Astrocyte (in vitro differentiated cells and primary cell): ENCODE data around the gene FASN. TPM values are rescaled to one million over a fixed set of nuclear protein-coding genes. Genes with fewer than 3 reads are reported as not detected.

Experiments used
- DNase-seq: peaks from one replicate; pipeline ENCODE4 v3.0.0-alpha.2; 2010; ENCODE audit warnings: low read depth
- FAIRE-seq: peaks from 2 replicates; lab custom pipeline; 2011; peaks lifted over from hg19 to GRCh38; lab: Jason Lieb, UNC
- H2AFZ ChIP-seq: 2 replicates; pipeline ENCODE4 v1.6.0; 2012; ENCODE audit warnings: low read depth, low read length, inconsistent platforms
- H3K27ac ChIP-seq: 2 replicates; pipeline ENCODE4 v1.5.1; 2011; ENCODE audit warnings: low read depth, low read length, inconsistent platforms
- H3K27me3 ChIP-seq: 2 replicates; pipeline ENCODE4 v1.6.0; 2011; ENCODE audit warnings: low read length, inconsistent platforms; ENCODE audit not compliant: insufficient read depth
- H3K36me3 ChIP-seq: 2 replicates; pipeline ENCODE4 v1.5.1; 2011; ENCODE audit warnings: low read length, inconsistent platforms; ENCODE audit not compliant: insufficient read depth
- H3K4me1 ChIP-seq: 2 replicates; pipeline ENCODE4 v1.5.1; 2011; ENCODE audit warnings: low read length, inconsistent platforms; ENCODE audit not compliant: insufficient read depth
- H3K4me2 ChIP-seq: 2 replicates; pipeline ENCODE4 v1.6.0; 2012; ENCODE audit warnings: low read length, inconsistent platforms
- H3K4me3 ChIP-seq: 2 replicates; pipeline ENCODE4 v1.5.1; 2011; ENCODE audit warnings: low read depth, mild to moderate bottlenecking, low read length, inconsistent platforms; ENCODE audit not compliant: insufficient read depth
- H3K79me2 ChIP-seq: 2 replicates; pipeline ENCODE4 v1.6.0; 2012; ENCODE audit warnings: mild to moderate bottlenecking, low read length, inconsistent platforms; ENCODE audit not compliant: insufficient read depth
- H3K9ac ChIP-seq: 2 replicates; pipeline ENCODE4 v1.6.0; 2012; ENCODE audit warnings: mild to moderate bottlenecking, low read length, inconsistent platforms
- H3K9me3 ChIP-seq: 2 replicates; pipeline ENCODE4 v1.5.1; 2012; ENCODE audit warnings: low read depth, mild to moderate bottlenecking, low read length, inconsistent platforms; ENCODE audit not compliant: insufficient read depth
- H4K20me1 ChIP-seq: 2 replicates; pipeline ENCODE4 v1.6.0; 2012; ENCODE audit warnings: low read length, inconsistent platforms; ENCODE audit not compliant: insufficient read depth
- H3K27ac Mint-ChIP-seq: one replicate; pipeline ENCODE4 v1.8.0; 2021; ENCODE audit warnings: mild to moderate bottlenecking, mixed read lengths; ENCODE audit not compliant: unreplicated experiment
- H3K27me3 Mint-ChIP-seq: one replicate; pipeline ENCODE4 v1.8.0; 2021; ENCODE audit warnings: low read depth, mixed read lengths; ENCODE audit not compliant: unreplicated experiment
- H3K36me3 Mint-ChIP-seq: one replicate; pipeline ENCODE4 v1.8.0; 2021; ENCODE audit warnings: low read depth, mixed read lengths; ENCODE audit not compliant: unreplicated experiment
- H3K4me1 Mint-ChIP-seq: one replicate; pipeline ENCODE4 v1.8.0; 2021; ENCODE audit warnings: low read depth, mixed read lengths; ENCODE audit not compliant: unreplicated experiment
- H3K4me3 Mint-ChIP-seq: one replicate; pipeline ENCODE4 v1.8.0; 2021; ENCODE audit warnings: mild to moderate bottlenecking, moderate library complexity, mixed read lengths; ENCODE audit not compliant: unreplicated experiment
- H3K9me3 Mint-ChIP-seq: one replicate; pipeline ENCODE4 v1.8.0; 2021; ENCODE audit warnings: mild to moderate bottlenecking, mixed read lengths; ENCODE audit not compliant: unreplicated experiment
- CTCF ChIP-seq: IDR thresholded peaks from 2 replicates; pipeline ENCODE4 v1.5.1; 2011; ENCODE audit warnings: low read depth, mild to moderate bottlenecking, inconsistent platforms, low read length, moderate library complexity; ENCODE audit not compliant: insufficient read depth
- EZH2 ChIP-seq: IDR thresholded peaks from 2 replicates; pipeline ENCODE4 v1.6.1; 2012; ENCODE audit warnings: mild to moderate bottlenecking, low read length, inconsistent platforms; ENCODE audit not compliant: insufficient read depth
- total RNA-seq: library from RNA; stranded (reverse); gene quantifications from 2 replicates; pipeline ENCODE4 v1.2.1, GENCODE V29; 2021

FASN gene
- total RNA-seq, 1 donor from 2014 or later: 203 TPM

DNA sequence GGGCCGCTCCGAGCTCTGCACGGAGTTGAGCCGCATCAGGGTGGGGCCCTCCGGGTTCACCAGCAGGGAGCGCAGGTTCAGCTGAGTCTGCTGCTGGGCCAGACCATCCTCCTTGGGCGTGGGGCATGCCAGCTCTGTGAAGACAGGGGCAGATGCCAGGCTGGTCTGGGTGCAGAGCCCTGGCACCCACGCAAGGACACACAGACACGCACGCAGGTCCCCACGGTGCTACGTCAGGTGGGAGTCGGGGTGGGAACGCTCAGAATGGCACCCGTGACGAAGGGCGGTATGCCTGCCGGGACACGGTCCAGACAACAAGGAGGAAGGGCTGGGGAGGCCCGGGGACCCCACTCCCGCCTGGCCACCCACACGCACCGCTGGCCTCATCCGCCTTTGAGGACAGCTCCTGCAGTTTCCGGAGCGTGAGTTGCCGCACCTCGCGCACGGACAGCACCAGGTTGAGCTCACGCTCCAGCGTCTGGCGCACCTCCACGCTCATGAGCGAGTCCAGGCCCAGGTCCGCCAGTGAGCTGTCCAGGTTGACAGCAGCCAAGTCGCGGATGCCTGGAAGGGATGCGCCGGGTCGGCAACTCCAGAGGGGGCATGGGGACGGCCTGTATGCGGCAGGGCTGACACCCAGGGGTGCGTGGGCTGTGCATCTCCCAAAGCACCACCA is 17.1 kb downstream of the FASN start:
- Histone ChIP-seq H3K4me3 (no peak overlapping the region), H3K4me1 (no peaks in the 10 kb centered on the region), H2AFZ (no peak overlapping the region), H3K27me3 (no peaks in the 10 kb centered on the region), H3K27ac (no peak overlapping the region), H3K9me3 (no peaks in the 10 kb centered on the region), H4K20me1 (peaks cover 58% of the 10 kb centered on the region), H3K9ac (no peak overlapping the region), H3K36me3 (no peaks in the 10 kb centered on the region), H3K79me2 (no peaks in the 10 kb centered on the region), H3K4me2 (no peak overlapping the region)
- Mint-ChIP-seq H3K4me3 (no peak overlapping the region), H3K4me1 (no peaks in the 10 kb centered on the region), H3K27me3 (no peaks in the 10 kb centered on the region), H3K27ac (no peak overlapping the region), H3K36me3 (peaks cover 2% of the 10 kb centered on the region), H3K9me3 (no peaks in the 10 kb centered on the region)
- no peak for DNase-seq
- TF ChIP-seq EZH2: no peak
- TF ChIP-seq CTCF: no peak
- no peak for FAIRE-seq

GRCh38 chr17:82080048-82080788 is 17.8 kb downstream of the FASN start:
- Histone ChIP-seq H2AFZ (no peak overlapping the region), H3K9ac (no peak overlapping the region), H3K27me3 (no peaks in the 10 kb centered on the region), H4K20me1 (peaks cover 52% of the 10 kb centered on the region), H3K36me3 (no peaks in the 10 kb centered on the region), H3K4me3 (no peak overlapping the region), H3K79me2 (no peaks in the 10 kb centered on the region), H3K4me2 (no peak overlapping the region), H3K4me1 (no peaks in the 10 kb centered on the region), H3K27ac (no peak overlapping the region), H3K9me3 (no peaks in the 10 kb centered on the region)
- Mint-ChIP-seq H3K27me3 (no peaks in the 10 kb centered on the region), H3K36me3 (peaks cover 2% of the 10 kb centered on the region), H3K4me3 (no peak overlapping the region), H3K9me3 (no peaks in the 10 kb centered on the region), H3K4me1 (no peaks in the 10 kb centered on the region), H3K27ac (no peak overlapping the region)
- DNase-seq (no peak), FAIRE-seq (no peak)
- TF ChIP-seq EZH2 (no peak), CTCF (no peak)
